ENCODE results near the gene ATP6AP2.
"Not testable (repeated sequence)": the region's sequence is repeated elsewhere in the genome, so short reads cannot be mapped to it uniquely, and the experiment has no call there.

The ATP6AP2 gene

GRCh38 chrX:40580537-40581335 is at the start of gene ATP6AP2:
Gene ATP6AP2, plus strand, starts transcription at chrX:40580970. Its CDS starts 96 bp downstream, at chrX:40581066.
- DNase-seq: peak; percentile 94

GRCh38 chrX:40531056-40531826 is 49.5 kb upstream of the ATP6AP2 start:
- no peak for DNase-seq

- DNase-seq: no peak
These were observed 43.5 kb upstream of the ATP6AP2 start for GRCh38 chrX:40537310-40537709.

- DNase-seq: no peak
These were observed 42.4 kb upstream of the ATP6AP2 start for GRCh38 chrX:40538406-40538805.

- peak; percentile 75 for DNase-seq
These were observed 41.3 kb upstream of the ATP6AP2 start for GRCh38 chrX:40539214-40540142.

GRCh38 chrX:40542208-40542607 is 38.6 kb upstream of the ATP6AP2 start:
- DNase-seq: no peak

GRCh38 chrX:40542972-40543371 is 37.8 kb upstream of the ATP6AP2 start:
- no peak for DNase-seq

GRCh38 chrX:40543661-40544328 is 37.0 kb upstream of the ATP6AP2 start:
- peak; percentile 51 for DNase-seq

- no peak for DNase-seq
These were observed 36.2 kb upstream of the ATP6AP2 start for GRCh38 chrX:40544343-40545266.

- DNase-seq: no peak
These were observed 33.9 kb upstream of the ATP6AP2 start for GRCh38 chrX:40546870-40547269.

GRCh38 chrX:40550066-40550465 is 30.7 kb upstream of the ATP6AP2 start:
- DNase-seq: no peak

- no peak for DNase-seq
These were observed 28.0 kb upstream of the ATP6AP2 start for GRCh38 chrX:40552768-40553167.

GRCh38 chrX:40558590-40558989 is 22.2 kb upstream of the ATP6AP2 start:
- DNase-seq: no peak

- DNase-seq: no peak
These were observed 17.0 kb upstream of the ATP6AP2 start for GRCh38 chrX:40563784-40564183.

GRCh38 chrX:40564447-40564846 is 16.3 kb upstream of the ATP6AP2 start:
- DNase-seq: no peak

- peak; percentile 22 for DNase-seq
These were observed 10.2 kb upstream of the ATP6AP2 start for GRCh38 chrX:40570346-40571093.

- DNase-seq: peak; percentile 70
These were observed 9.6 kb upstream of the ATP6AP2 start for GRCh38 chrX:40571164-40571563.

- no peak for DNase-seq
These were observed 9.2 kb upstream of the ATP6AP2 start for GRCh38 chrX:40571600-40571999.

- DNase-seq: peak; percentile 53
These were observed 7.0 kb upstream of the ATP6AP2 start for GRCh38 chrX:40573763-40574162.

- DNase-seq: not testable (repeated sequence)
These were observed 5.4 kb upstream of the ATP6AP2 start for GRCh38 chrX:40575411-40575810.

Data from CD4-positive, alpha-beta T cell treated with Interleukin-21 for 1 hour (primary cell).